Keratinocyte (primary cell): ENCODE results near the gene ASB4.

Source experiments
- EZH2 ChIP-seq: IDR thresholded peaks from one replicate; pipeline ENCODE4 v1.6.1; 2012; ENCODE audit warnings: inconsistent platforms, mild to moderate bottlenecking, low read length, moderate library complexity
- TF ChIP-seq, protein P1 (sequence below), 3 experiments: IDR thresholded peaks in 1 of 3; conservative IDR thresholded peaks in 1 of 3; optimal IDR thresholded peaks in 1 of 3; 2 replicates in 2 of 3; 3 replicates in 1 of 3; pipeline versions ENCODE3 to v1.5.1; 2011; ENCODE audit warnings: low read length in 3 of 3, mild to moderate bottlenecking in 3 of 3, moderate library complexity in 2 of 3, control low read depth in 1 of 3, inconsistent platforms in 1 of 3; ENCODE audit not compliant: insufficient read depth in 2 of 3; ENCODE audit errors: extremely low read depth in 1 of 3

DNA sequence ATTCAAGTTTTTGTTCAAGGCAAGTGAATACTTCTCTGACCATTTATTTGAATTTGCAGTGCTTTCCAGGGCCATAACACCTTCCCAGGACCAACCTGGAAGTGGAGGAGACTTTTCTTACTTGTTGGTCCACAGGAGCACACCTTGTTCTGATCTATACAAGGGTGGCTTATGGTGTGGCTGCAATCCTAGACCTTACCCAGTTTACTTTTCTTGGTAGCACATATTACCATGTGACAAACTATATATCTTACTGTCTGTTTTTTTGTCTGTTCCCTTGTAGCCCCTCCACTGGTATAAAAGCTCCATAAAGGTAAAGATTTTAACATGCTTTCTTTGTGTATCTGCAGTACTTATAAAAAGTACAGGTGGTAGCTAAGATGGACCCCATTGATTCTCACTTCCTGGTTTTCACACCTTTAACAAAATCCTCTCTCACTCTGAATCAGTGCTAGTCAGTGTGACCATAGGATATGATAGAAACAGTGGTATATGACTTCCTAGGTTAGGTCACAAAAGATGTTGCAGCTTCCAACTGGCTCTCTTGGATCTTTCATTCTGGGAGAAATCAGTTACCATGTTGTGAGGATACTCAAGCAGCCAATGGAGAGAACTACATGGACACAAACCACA is 5.6 kb upstream of the ASB4 start:
- TF ChIP-seq, protein P1, sequence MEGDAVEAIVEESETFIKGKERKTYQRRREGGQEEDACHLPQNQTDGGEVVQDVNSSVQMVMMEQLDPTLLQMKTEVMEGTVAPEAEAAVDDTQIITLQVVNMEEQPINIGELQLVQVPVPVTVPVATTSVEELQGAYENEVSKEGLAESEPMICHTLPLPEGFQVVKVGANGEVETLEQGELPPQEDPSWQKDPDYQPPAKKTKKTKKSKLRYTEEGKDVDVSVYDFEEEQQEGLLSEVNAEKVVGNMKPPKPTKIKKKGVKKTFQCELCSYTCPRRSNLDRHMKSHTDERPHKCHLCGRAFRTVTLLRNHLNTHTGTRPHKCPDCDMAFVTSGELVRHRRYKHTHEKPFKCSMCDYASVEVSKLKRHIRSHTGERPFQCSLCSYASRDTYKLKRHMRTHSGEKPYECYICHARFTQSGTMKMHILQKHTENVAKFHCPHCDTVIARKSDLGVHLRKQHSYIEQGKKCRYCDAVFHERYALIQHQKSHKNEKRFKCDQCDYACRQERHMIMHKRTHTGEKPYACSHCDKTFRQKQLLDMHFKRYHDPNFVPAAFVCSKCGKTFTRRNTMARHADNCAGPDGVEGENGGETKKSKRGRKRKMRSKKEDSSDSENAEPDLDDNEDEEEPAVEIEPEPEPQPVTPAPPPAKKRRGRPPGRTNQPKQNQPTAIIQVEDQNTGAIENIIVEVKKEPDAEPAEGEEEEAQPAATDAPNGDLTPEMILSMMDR (optimal IDR thresholded peaks at IDR 0.05 in 1 of 3, IDR thresholded peaks at IDR 0.05 in 1 of 3, conservative IDR thresholded peaks at IDR 0.05 in 1 of 3; ENCODE audit: extremely low read depth in 1 of 3, insufficient read depth in 2 of 3, low read length in 3 of 3): no peak
- TF ChIP-seq EZH2: no peak
